NCI-H510A treated with DMSO at 0.1 percent for 48 hours (cell line): ENCODE measurements around the gene PCNX2.
"Not testable (repeated sequence)": the region's sequence is repeated elsewhere in the genome, so short reads cannot be mapped to it uniquely, and the experiment has no call there.

ENCODE experiments used
- DNase-seq: peaks from one replicate; lab custom pipeline; 2025; lab: John Stamatoyannopoulos, UW

Gene PCNX2

GRCh38 chr1:233097959-233098580 is 197.5 kb downstream of the PCNX2 start:
- DNase-seq = no peak

GRCh38 chr1:233097546-233097945 is 198.0 kb downstream of the PCNX2 start:
- no peak for DNase-seq

GRCh38 chr1:233094691-233095090 is 200.8 kb downstream of the PCNX2 start:
- DNase-seq = no peak

- no peak for DNase-seq
These were observed 201.3 kb downstream of the PCNX2 start for GRCh38 chr1:233094269-233094668.

- DNase-seq = no peak
These were observed 204.6 kb downstream of the PCNX2 start for GRCh38 chr1:233090746-233091494.

- DNase-seq = no peak
These were observed 206.3 kb downstream of the PCNX2 start for GRCh38 chr1:233089251-233089650.

GRCh38 chr1:233088613-233089012 is 206.9 kb downstream of the PCNX2 start:
- DNase-seq = no peak

GRCh38 chr1:233086961-233087881 is 208.3 kb downstream of the PCNX2 start:
- no peak for DNase-seq

GRCh38 chr1:233085566-233085965 is 210.0 kb downstream of the PCNX2 start:
- no peak for DNase-seq

GRCh38 chr1:233082778-233083550 is 212.6 kb downstream of the PCNX2 start:
- DNase-seq = peak; percentile 34

- DNase-seq = peak; percentile 20
These were observed 213.8 kb downstream of the PCNX2 start for GRCh38 chr1:233081735-233082134.

- DNase-seq = not testable (repeated sequence)
These were observed 214.7 kb downstream of the PCNX2 start for GRCh38 chr1:233080827-233081226.

GRCh38 chr1:233080286-233080685 is 215.2 kb downstream of the PCNX2 start:
- DNase-seq = no peak

- no peak for DNase-seq
These were observed 216.0 kb downstream of the PCNX2 start for GRCh38 chr1:233079574-233079973.

- no peak for DNase-seq
These were observed 217.1 kb downstream of the PCNX2 start for GRCh38 chr1:233078396-233078795.

GRCh38 chr1:233075915-233076295 is 219.6 kb downstream of the PCNX2 start:
- DNase-seq = no peak

- DNase-seq = no peak
These were observed 229.4 kb downstream of the PCNX2 start for GRCh38 chr1:233066087-233066486.

- no peak for DNase-seq
These were observed 229.8 kb downstream of the PCNX2 start for GRCh38 chr1:233065685-233066084.

GRCh38 chr1:233064988-233065387 is 230.5 kb downstream of the PCNX2 start:
- DNase-seq = no peak

- no peak for DNase-seq
These were observed 232.1 kb downstream of the PCNX2 start for GRCh38 chr1:233063462-233063861.

GRCh38 chr1:233061265-233061664 is 234.3 kb downstream of the PCNX2 start:
- DNase-seq = peak; percentile 23

GRCh38 chr1:233060461-233060994 is 235.0 kb downstream of the PCNX2 start:
- DNase-seq = no peak
